ENCODE results near the gene ASAP2.

ASAP2 gene

DNA sequence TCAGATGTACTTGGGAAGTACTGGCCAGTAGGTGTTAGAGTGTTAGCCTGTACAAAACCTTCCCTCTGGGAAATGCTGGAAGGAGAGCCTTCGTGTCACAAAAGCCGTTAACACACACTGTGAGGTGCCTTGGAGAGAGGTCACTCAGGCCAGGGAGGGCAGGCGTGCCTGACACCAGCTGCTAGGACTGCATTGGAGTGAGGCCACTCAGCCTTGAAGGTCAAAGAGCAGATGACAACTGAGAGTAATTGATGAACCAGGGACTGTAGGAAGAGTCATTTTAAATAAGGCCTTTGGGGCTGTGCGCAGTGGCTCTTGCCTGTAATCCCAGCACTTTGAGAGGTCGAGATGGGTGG lies 45.4 kb downstream of the ASAP2 start:
- H3K4me1 ChIP-seq (ENCODE audit: low read length), result no peaks in the 10 kb centered on the region
- no peak for TF ChIP-seq EZH2 (optimal IDR thresholded peaks at IDR 0.05; ENCODE audit: low read depth, low read length)
- TF ChIP-seq, protein P1, sequence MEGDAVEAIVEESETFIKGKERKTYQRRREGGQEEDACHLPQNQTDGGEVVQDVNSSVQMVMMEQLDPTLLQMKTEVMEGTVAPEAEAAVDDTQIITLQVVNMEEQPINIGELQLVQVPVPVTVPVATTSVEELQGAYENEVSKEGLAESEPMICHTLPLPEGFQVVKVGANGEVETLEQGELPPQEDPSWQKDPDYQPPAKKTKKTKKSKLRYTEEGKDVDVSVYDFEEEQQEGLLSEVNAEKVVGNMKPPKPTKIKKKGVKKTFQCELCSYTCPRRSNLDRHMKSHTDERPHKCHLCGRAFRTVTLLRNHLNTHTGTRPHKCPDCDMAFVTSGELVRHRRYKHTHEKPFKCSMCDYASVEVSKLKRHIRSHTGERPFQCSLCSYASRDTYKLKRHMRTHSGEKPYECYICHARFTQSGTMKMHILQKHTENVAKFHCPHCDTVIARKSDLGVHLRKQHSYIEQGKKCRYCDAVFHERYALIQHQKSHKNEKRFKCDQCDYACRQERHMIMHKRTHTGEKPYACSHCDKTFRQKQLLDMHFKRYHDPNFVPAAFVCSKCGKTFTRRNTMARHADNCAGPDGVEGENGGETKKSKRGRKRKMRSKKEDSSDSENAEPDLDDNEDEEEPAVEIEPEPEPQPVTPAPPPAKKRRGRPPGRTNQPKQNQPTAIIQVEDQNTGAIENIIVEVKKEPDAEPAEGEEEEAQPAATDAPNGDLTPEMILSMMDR (IDR thresholded peaks at IDR 0.05; ENCODE audit: low read length), result no peak
- no peak for TF ChIP-seq EZH2phosphoT487 (IDR thresholded peaks at IDR 0.05; ENCODE audit: low read length)
- no peak overlapping the region for H2AFZ ChIP-seq (ENCODE audit: low read length)
- H3K9me2 ChIP-seq (replicated peaks; ENCODE audit: insufficient read depth, low read length), result no peaks in the 10 kb centered on the region
- H3K9me3 ChIP-seq (replicated peaks; ENCODE audit: insufficient read depth, low read length), result no peaks in the 10 kb centered on the region
- no peaks in the 10 kb centered on the region for H3K79me2 ChIP-seq (ENCODE audit: low read length)
- no peak for DNase-seq
- no peak overlapping the region for H3K9ac ChIP-seq (ENCODE audit: low read length)
- no peaks in the 10 kb centered on the region for H3F3A ChIP-seq (ENCODE audit: insufficient read depth, low read length)
- H3K27me3 ChIP-seq (replicated peaks; ENCODE audit: insufficient read depth, low read length), result no peaks in the 10 kb centered on the region
- no peaks in the 10 kb centered on the region for H3K36me3 ChIP-seq (replicated peaks; ENCODE audit: insufficient read depth, low read length)
- no peak overlapping the region for H3K27ac ChIP-seq (ENCODE audit: low read length)
- H3K4me3 ChIP-seq (ENCODE audit: low read length), result no peak overlapping the region
- no peaks in the 10 kb centered on the region for H4K20me1 ChIP-seq (ENCODE audit: insufficient read depth, low read length)
- no peak overlapping the region for H3K4me2 ChIP-seq (ENCODE audit: low read depth, low read length)

GRCh38 chr2:9255416-9255815 lies 48.8 kb downstream of the ASAP2 start:
- TF ChIP-seq, protein P1 (IDR thresholded peaks at IDR 0.05; ENCODE audit: low read length), result no peak
- TF ChIP-seq EZH2phosphoT487 (IDR thresholded peaks at IDR 0.05; ENCODE audit: low read length) (no peak), EZH2 (optimal IDR thresholded peaks at IDR 0.05; ENCODE audit: low read depth, low read length) (no peak)
- Histone ChIP-seq H2AFZ (ENCODE audit: low read length) (no peak overlapping the region), H3K9ac (ENCODE audit: low read length) (no peak overlapping the region), H3K36me3 (replicated peaks; ENCODE audit: insufficient read depth, low read length) (no peaks in the 10 kb centered on the region), H3K79me2 (ENCODE audit: low read length) (no peaks in the 10 kb centered on the region), H3K4me1 (ENCODE audit: low read length) (no peaks in the 10 kb centered on the region), H3F3A (ENCODE audit: insufficient read depth, low read length) (no peaks in the 10 kb centered on the region), H3K9me2 (replicated peaks; ENCODE audit: insufficient read depth, low read length) (no peaks in the 10 kb centered on the region), H3K4me2 (ENCODE audit: low read depth, low read length) (no peak overlapping the region), H3K27me3 (replicated peaks; ENCODE audit: insufficient read depth, low read length) (no peaks in the 10 kb centered on the region), H3K4me3 (ENCODE audit: low read length) (no peak overlapping the region), H3K9me3 (replicated peaks; ENCODE audit: insufficient read depth, low read length) (no peaks in the 10 kb centered on the region), H4K20me1 (ENCODE audit: insufficient read depth, low read length) (no peaks in the 10 kb centered on the region), H3K27ac (ENCODE audit: low read length) (no peak overlapping the region)
- DNase-seq, result no peak

DNA sequence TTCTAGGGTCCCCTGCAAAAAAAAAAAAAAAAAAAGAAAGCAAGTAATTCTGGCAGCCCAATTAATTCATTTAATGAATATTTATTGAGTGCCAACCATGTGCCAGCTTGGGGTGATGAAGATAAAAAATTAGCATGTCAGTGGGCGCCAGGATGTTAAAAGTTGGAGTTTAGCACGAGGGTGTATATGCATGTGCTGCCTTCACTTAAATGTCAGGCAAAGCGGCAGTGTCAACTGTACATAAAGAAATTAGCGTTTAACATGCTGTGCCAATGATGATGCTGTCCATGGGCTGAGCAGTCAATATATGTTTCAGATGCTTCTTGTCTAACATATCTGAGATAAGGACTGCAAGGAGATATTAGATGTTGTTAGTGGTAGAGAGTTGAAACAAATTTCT lies 49.5 kb downstream of the ASAP2 start:
- Histone ChIP-seq H3K36me3 (replicated peaks; ENCODE audit: insufficient read depth, low read length) (no peaks in the 10 kb centered on the region), H4K20me1 (ENCODE audit: insufficient read depth, low read length) (no peaks in the 10 kb centered on the region), H3K27me3 (replicated peaks; ENCODE audit: insufficient read depth, low read length) (no peaks in the 10 kb centered on the region), H3K79me2 (ENCODE audit: low read length) (no peaks in the 10 kb centered on the region), H3K4me1 (ENCODE audit: low read length) (no peaks in the 10 kb centered on the region), H3K9me2 (replicated peaks; ENCODE audit: insufficient read depth, low read length) (no peaks in the 10 kb centered on the region), H2AFZ (ENCODE audit: low read length) (no peak overlapping the region), H3K9me3 (replicated peaks; ENCODE audit: insufficient read depth, low read length) (no peaks in the 10 kb centered on the region), H3K4me3 (ENCODE audit: low read length) (no peak overlapping the region), H3K9ac (ENCODE audit: low read length) (no peak overlapping the region), H3K27ac (ENCODE audit: low read length) (no peak overlapping the region), H3K4me2 (ENCODE audit: low read depth, low read length) (no peak overlapping the region), H3F3A (ENCODE audit: insufficient read depth, low read length) (no peaks in the 10 kb centered on the region)
- TF ChIP-seq EZH2phosphoT487 (IDR thresholded peaks at IDR 0.05; ENCODE audit: low read length) (no peak), EZH2 (optimal IDR thresholded peaks at IDR 0.05; ENCODE audit: low read depth, low read length) (no peak)
- TF ChIP-seq, protein P1 (IDR thresholded peaks at IDR 0.05; ENCODE audit: low read length), result no peak
- no peak for DNase-seq
